H1 (cell line): ENCODE measurements around the gene CORO1C. TPM values are rescaled to one million over a fixed set of nuclear protein-coding genes. Genes with fewer than 3 reads are reported as not detected.
A peak's percentile ranks its signal among the peaks of the same experiment; 100 is the strongest.

Experiments
- CTCF ChIA-PET: fragments of 300-600 bp; sonication (Branson Sonifier 250); formaldehyde crosslinking; loops from one replicate; lab custom pipeline; 2021; ENCODE audit not compliant: partially characterized antibody; lab: Charles Lee
- POLR2A ChIA-PET: fragments of 300-600 bp; sonication (Branson Sonifier 250); formaldehyde crosslinking; loops from one replicate; lab custom pipeline; 2021; ENCODE audit warnings: inconsistent platforms; ENCODE audit not compliant: partially characterized antibody; lab: Charles Lee
- DNase-seq, 2 experiments: peaks; one replicate each; pipeline versions ENCODE4 v3.0.0 to v3.0.0-alpha.2; 2010 to 2022; ENCODE audit warnings: low spot score in 2 of 2, low read depth in 1 of 2, mixed read lengths in 1 of 2
- FAIRE-seq: peaks from 2 replicates; lab custom pipeline; 2011; peaks lifted over from hg19 to GRCh38; lab: Jason Lieb, UNC
- H2AFZ ChIP-seq: 2 replicates; pipeline ENCODE4 v1.8.1; 2012; ENCODE audit warnings: low read length, inconsistent platforms
- H2AK5ac ChIP-seq: 2 replicates; pipeline ENCODE4 v1.6.1; 2013; ENCODE audit warnings: low read depth, low read length
- H2BK120ac ChIP-seq: replicated peaks from 2 replicates; pipeline ENCODE3; 2013; ENCODE audit warnings: low read depth, low read length, inconsistent platforms
- H2BK12ac ChIP-seq: 2 replicates; pipeline ENCODE4 v1.6.1; 2013; ENCODE audit warnings: low read depth, low read length
- H2BK15ac ChIP-seq: 2 replicates; pipeline ENCODE4 v1.6.1; 2013; ENCODE audit warnings: low read length
- H2BK20ac ChIP-seq: 2 replicates; pipeline ENCODE4 v1.6.1; 2013; ENCODE audit warnings: low read length
- H2BK5ac ChIP-seq: 2 replicates; pipeline ENCODE4 v1.6.1; 2013; ENCODE audit warnings: low read depth, low read length
- H3K14ac ChIP-seq: 2 replicates; pipeline ENCODE4 v1.6.1; 2013; ENCODE audit warnings: inconsistent platforms; ENCODE audit not compliant: insufficient read length
- H3K18ac ChIP-seq: 2 replicates; pipeline ENCODE4 v1.6.1; 2013; ENCODE audit warnings: low read length; ENCODE audit errors: extremely low read depth
- H3K23ac ChIP-seq: 2 replicates; pipeline ENCODE4 v1.6.1; 2013; ENCODE audit warnings: inconsistent platforms; ENCODE audit not compliant: insufficient read length
- H3K23me2 ChIP-seq: 2 replicates; pipeline ENCODE4 v1.6.1; 2013; ENCODE audit warnings: low read depth, low read length
- H3K27ac ChIP-seq: 2 replicates; pipeline ENCODE4 v1.6.1; 2011; ENCODE audit warnings: low read depth, low read length, inconsistent platforms
- H3K27me3 ChIP-seq, 4 experiments: replicated peaks in 1 of 4; 1 replicate in 1 of 4; 2 replicates in 3 of 4; pipeline versions ENCODE4 v1.6.1 to v1.8.1; 2011 to 2013; ENCODE audit warnings: low read length in 3 of 4, mild to moderate bottlenecking in 3 of 4, inconsistent platforms in 2 of 4, mixed read lengths in 2 of 4, moderate library complexity in 1 of 4; ENCODE audit not compliant: control insufficient read depth in 3 of 4, insufficient read depth in 3 of 4; ENCODE audit errors: extremely low read depth in 1 of 4
- H3K36me3 ChIP-seq, 4 experiments: 2 replicates each; pipeline versions ENCODE4 v1.6.1 to v1.8.1; 2011 to 2013; ENCODE audit warnings: mild to moderate bottlenecking in 4 of 4, low read length in 3 of 4, moderate library complexity in 2 of 4, control low read depth in 1 of 4, inconsistent platforms in 1 of 4; ENCODE audit not compliant: insufficient read depth in 4 of 4, control insufficient read depth in 2 of 4
- H3K4ac ChIP-seq: replicated peaks from 2 replicates; pipeline ENCODE3; 2013; ENCODE audit warnings: low read length, low read depth, mixed read lengths, inconsistent platforms; ENCODE audit not compliant: insufficient read length
- H3K4me1 ChIP-seq, 4 experiments: replicated peaks in 1 of 4; 1 replicate in 1 of 4; 2 replicates in 3 of 4; pipeline versions ENCODE4 v1.6.1 to v1.8.1; 2011 to 2013; ENCODE audit warnings: low read length in 3 of 4, inconsistent platforms in 2 of 4, mixed read lengths in 1 of 4; ENCODE audit not compliant: insufficient read depth in 4 of 4, control insufficient read depth in 3 of 4
- H3K4me2 ChIP-seq, 2 experiments: 2 replicates each; pipeline versions ENCODE4 v1.6.1 to v1.8.1; 2011 to 2013; ENCODE audit warnings: low read depth in 2 of 2, low read length in 2 of 2, control low read depth in 1 of 2, inconsistent platforms in 1 of 2, mild to moderate bottlenecking in 1 of 2; ENCODE audit not compliant: insufficient read depth in 1 of 2
- H3K4me3 ChIP-seq, 4 experiments: fragments of 200-600, 300-600 bp in 1 of 4; sonication (generic), shearing (Covaris generic), sonication (Bioruptor Twin) in 1 of 4; 2 replicates each; pipeline versions ENCODE4 v1.5.1 to v1.8.1; 2011 to 2016; ENCODE audit warnings: low read length in 4 of 4, low read depth in 3 of 4, control low read depth in 2 of 4, inconsistent platforms in 2 of 4, mild to moderate bottlenecking in 2 of 4, mixed read lengths in 1 of 4, moderate library complexity in 1 of 4; ENCODE audit not compliant: insufficient read depth in 2 of 4; ENCODE audit errors: extremely low read depth in 1 of 4
- H3K56ac ChIP-seq: replicated peaks from 2 replicates; pipeline ENCODE3; 2013; ENCODE audit warnings: low read depth, mild to moderate bottlenecking, mixed read lengths, low read length, inconsistent platforms; ENCODE audit not compliant: insufficient read length
- H3K79me1 ChIP-seq: 2 replicates; pipeline ENCODE4 v1.6.1; 2013; ENCODE audit warnings: low read depth, low read length, control low read depth
- H3K79me2 ChIP-seq, 2 experiments: 2 replicates each; pipeline versions ENCODE4 v1.6.1 to v1.8.1; 2012 to 2013; ENCODE audit warnings: low read length in 2 of 2, mild to moderate bottlenecking in 2 of 2, inconsistent platforms in 1 of 2; ENCODE audit not compliant: insufficient read depth in 2 of 2, control insufficient read depth in 1 of 2
- H3K9ac ChIP-seq, 4 experiments: replicated peaks in 1 of 4; 1 replicate in 1 of 4; 2 replicates in 3 of 4; pipeline versions ENCODE4 v1.6.1 to v1.8.1; 2011 to 2013; ENCODE audit warnings: low read depth in 3 of 4, low read length in 3 of 4, control low read depth in 2 of 4, mild to moderate bottlenecking in 2 of 4, moderate library complexity in 2 of 4, inconsistent platforms in 1 of 4; ENCODE audit errors: extremely low read depth in 1 of 4
- H3K9me3 ChIP-seq, 2 experiments: 2 replicates each; pipeline versions ENCODE4 v1.6.1 to v1.8.1; 2012 to 2013; ENCODE audit warnings: mild to moderate bottlenecking in 2 of 2, moderate library complexity in 2 of 2, control low read depth in 1 of 2, inconsistent platforms in 1 of 2, low read depth in 1 of 2, low read length in 1 of 2, mixed read lengths in 1 of 2; ENCODE audit not compliant: insufficient read depth in 2 of 2
- H4K20me1 ChIP-seq, 2 experiments: replicated peaks in 1 of 2; 2 replicates each; pipeline versions ENCODE3 to v1.8.1; 2011 to 2013; ENCODE audit warnings: inconsistent platforms in 2 of 2, low read length in 2 of 2, mild to moderate bottlenecking in 1 of 2; ENCODE audit not compliant: insufficient read depth in 2 of 2, control insufficient read depth in 1 of 2
- H4K5ac ChIP-seq: 2 replicates; pipeline ENCODE4 v1.6.1; 2013; ENCODE audit warnings: low read length, low read depth, mixed read lengths, inconsistent platforms; ENCODE audit not compliant: insufficient read length
- H4K8ac ChIP-seq: 2 replicates; pipeline ENCODE4 v1.8.0; 2013; ENCODE audit warnings: mild to moderate bottlenecking, moderate library complexity, low read length, inconsistent platforms; ENCODE audit not compliant: insufficient read depth; ENCODE audit errors: extremely low read depth
- H4K91ac ChIP-seq: replicated peaks from 2 replicates; pipeline ENCODE3; 2013; ENCODE audit warnings: low read length, mixed read lengths, inconsistent platforms; ENCODE audit not compliant: insufficient read length
- BCL11A ChIP-seq, 2 experiments: IDR thresholded peaks; one replicate each; pipeline ENCODE4 v1.6.1; 2011; ENCODE audit warnings: low read depth in 2 of 2, low read length in 2 of 2, mild to moderate bottlenecking in 2 of 2
- RFX5 ChIP-seq: IDR thresholded peaks from 2 replicates; pipeline ENCODE4 v1.6.1; 2011; ENCODE audit warnings: low read depth, low read length, improper control_type of control experiment, borderline replicate concordance
- SUZ12 ChIP-seq: fragments of 200-600 bp; sonication (generic); IDR thresholded peaks from 2 replicates; pipeline ENCODE4 v1.6.1; 2012; ENCODE audit warnings: mild to moderate bottlenecking, inconsistent platforms, low read length, moderate library complexity, mixed read lengths
- YY1 ChIP-seq: IDR thresholded peaks from 2 replicates; pipeline ENCODE4 v1.6.1; 2011; ENCODE audit warnings: low read depth, mild to moderate bottlenecking, low read length
- WGBS, 2 experiments: shearing (Covaris generic) in 1 of 2; methylation state at CpG; one replicate each; pipeline versions ENCODE4 v1.1.6 to v1.1.7; 2013 to 2015; ENCODE audit warnings: low lambda C conversion rate in 2 of 2, mixed read lengths in 2 of 2, inconsistent platforms in 1 of 2, low coverage in 1 of 2, missing lambda C conversion rate in 1 of 2; ENCODE audit not compliant: insufficient replicate concordance in 2 of 2, insufficient coverage in 1 of 2, insufficient read length in 1 of 2; ENCODE audit errors: extremely low coverage in 1 of 2, missing lambda C conversion rate in 1 of 2; 5-methylcytosine and 5-hydroxymethylcytosine counted together
- polyA plus RNA-seq, 7 experiments: library from polyadenylated mRNA; depleted of rRNA in 3 of 7; stranded (reverse) in 5 of 7; unstranded in 2 of 7; fragments of >200 nt in 5 of 7; fragments of 200-250 nt in 2 of 7; gene quantifications; 1 replicate in 5 of 7; 2 replicates in 1 of 7; 4 replicates in 1 of 7; pipeline versions ENCODE4 v1.2.1 to v1.2.3, GENCODE V29; 2011 to 2013; ENCODE audit warnings: missing spikeins in 2 of 7, mixed read lengths in 2 of 7
- total RNA-seq: library from RNA; stranded (reverse); fragmentation: NEBNext Ultra II Directional; extraction: Animal tissue kit (Norgen Biotek cat#: 25700); gene quantifications from 2 replicates; pipeline ENCODE4 v1.2.1, GENCODE V29; 2021

The CORO1C gene
- total and polyA plus RNA-seq, 2 of the 8 experiments (the other 6 are each of a cell fraction or from before 2014, with no cell fraction given) = 72.7 to 120 TPM

GRCh38 chr12:108686780-108687179 is 44.5 kb downstream of the CORO1C start:
- Histone ChIP-seq H4K20me1 (peaks cover 2% of the 10 kb centered on the region in 2 experiments), H2BK120ac (no peak overlapping the region), H2BK15ac (no peak overlapping the region), H2AFZ (no peak overlapping the region), H3K36me3 (no peaks in the 10 kb centered on the region), H3K4ac (no peak overlapping the region), H3K27ac (0 out of 2 replicates have a peak overlapping the region, but pooled peaks have one; percentile 8), H3K9me3 (no peaks in the 10 kb centered on the region), H2BK5ac (no peak overlapping the region), H3K79me1 (peaks cover 2% of the 10 kb centered on the region), H3K14ac (no peak overlapping the region), H4K91ac (no peak overlapping the region), H3K23ac (no peak overlapping the region), H3K4me3 (no peak overlapping the region), H2BK20ac (no peak overlapping the region), H3K27me3 (no peaks in the 10 kb centered on the region), H3K56ac (no peak overlapping the region), H3K4me2 (no peak overlapping the region), H3K4me1 (peaks cover 6 to 18% (median 7%) of the 10 kb centered on the region in 4 experiments; a peak in 6 of 7 replicates), H3K18ac (no peak overlapping the region), H4K5ac (no peak overlapping the region), H3K23me2 (no peaks in the 10 kb centered on the region), H2AK5ac (no peak overlapping the region), H2BK12ac (0 out of 2 replicates have a peak overlapping the region, but pooled peaks have one; percentile 44), H4K8ac (no peak overlapping the region), H3K79me2 (peaks cover 0 to 68% of the 10 kb centered on the region in 2 experiments; a peak in 2 of 4 replicates), H3K9ac (no peak overlapping the region)
- DNase-seq (no peak), FAIRE-seq (no peak)
- 87% methylated on average over 6 of the region's 6 CpGs; no CpG with 5 or more reads in 1 of the 2 experiments for WGBS, 2 experiments
- ChIA-PET POLR2A (interaction anchor here (1.1 to 2.2 kb wide), 3 partner anchors 23 to 43 kb away, joined by 3 to 6 read pairs (median 4); no protein-coding TSS in a partner anchor), CTCF (interaction anchor here (0.6 to 3.8 kb wide), 11 partner anchors 9 to 88 kb away, joined by 3 to 25 read pairs (median 3); no protein-coding TSS in a partner anchor)
- TF ChIP-seq RFX5 = no peak
- no peak for TF ChIP-seq BCL11A (IDR thresholded peaks at IDR 0.05; ENCODE audit: low read depth in 2 of 2, low read length in 2 of 2)
- TF ChIP-seq YY1 = no peak
- no peak for TF ChIP-seq SUZ12
